Measurements from ENCODE around the gene RNF135. TPM values are rescaled to one million over a fixed set of nuclear protein-coding genes. Genes with fewer than 3 reads are reported as not detected.

RNF135 gene
- 20.1 and 31.0 TPM in 2 replicates for total RNA-seq (2022)
- percentile 73 among the genes with signal in this experiment for Bru-seq, nascent RNA
- BruChase-seq, experiment 1, labeled RNA remaining after a 6-hour chase = percentile 73 among the genes with signal in this experiment
- BruChase-seq, experiment 2, labeled RNA remaining after a 2-hour chase = percentile 75 among the genes with signal in this experiment
- long read RNA-seq, transcript RNF135-205 (6 exons, 2,098 nt) = minor isoform, 5 of 95 reads
- long read RNA-seq, transcript RNF135-202 (5 exons, 2,892 nt) = major isoform, 44 of 95 reads
- long read RNA-seq, transcript RNF135-201 (4 exons, 1,905 nt) = minor isoform, 14 of 95 reads
- long read RNA-seq, partial matches to known transcripts = 21 of 95 reads
- long read RNA-seq, other reads (novel, unspliced or antisense) = 11 of 95 reads

GRCh38 chr17:30970831-30971567 lies at the start of gene RNF135:
Gene RNF135 (plus strand): TSS chr17:30971039. CDS start chr17:30971074, 35 bp downstream.
- Mint-ChIP-seq H3K4me3 (ENCODE audit: unreplicated experiment) (peak within 1 kb of the TSS; percentile 99), H3K27ac (ENCODE audit: low read depth, unreplicated experiment) (peak within 1 kb of the TSS; percentile 99)
- CTCF ChIA-PET = interaction anchor here (0.6 to 2.1 kb wide), 8 partner anchors 14 to 540 kb away, joined by 3 to 8 read pairs (median 3); no protein-coding TSS in a partner anchor

GRCh38 chr17:30921544-30922196 lies 49.2 kb upstream of the RNF135 start, which contains the start of gene ADAP2:
Gene ADAP2 (plus strand): TSS chr17:30921945. CDS start chr17:30922015, 70 bp downstream.
- no TSS peak for BruUV-seq (replicated peaks)
- TF ChIP-seq CTCF (IDR thresholded peaks at IDR 0.05; ENCODE audit: unreplicated experiment) = no peak
- ChIA-PET POLR2A (interaction anchor here (0.7 to 1.3 kb wide), 4 partner anchors 17 to 50 kb away, joined by 3 read pairs; partner anchors contain the start of gene RNF135), CTCF (no interaction called here)
- Mint-ChIP-seq H3K4me3 (ENCODE audit: unreplicated experiment) (peak within 1 kb of the TSS; percentile 52), H3K27ac (ENCODE audit: low read depth, unreplicated experiment) (no peak within 1 kb of the TSS), H3K9me3 (ENCODE audit: unreplicated experiment) (no peaks in the 10 kb centered on the region), H3K36me3 (ENCODE audit: insufficient read depth, unreplicated experiment) (no peaks in the 10 kb centered on the region), H3K27me3 (ENCODE audit: insufficient read depth, unreplicated experiment) (peaks cover 46% of the 10 kb centered on the region), H3K4me1 (ENCODE audit: insufficient read depth, unreplicated experiment) (no peaks in the 10 kb centered on the region)
- intact Hi-C loops (cut with micrococcal nuclease) = no loop called here
- no peak for DNase-seq (ENCODE audit: unreplicated experiment)

More at GRCh38 chr17:30970831-30971567, at the start of gene RNF135:
- Mint-ChIP-seq H3K9me3 (ENCODE audit: unreplicated experiment) (no peaks in the 10 kb centered on the region), H3K4me1 (ENCODE audit: insufficient read depth, unreplicated experiment) (peaks cover 11% of the 10 kb centered on the region), H3K27me3 (ENCODE audit: insufficient read depth, unreplicated experiment) (no peaks in the 10 kb centered on the region), H3K36me3 (ENCODE audit: insufficient read depth, unreplicated experiment) (peaks cover 38% of the 10 kb centered on the region)
- intact Hi-C loops (cut with micrococcal nuclease) = loop anchor here (1.0 kb wide), 1 partner anchor 65 kb away; the partner anchor contains the start of gene TEFM
- peak; percentile 94 for DNase-seq (ENCODE audit: unreplicated experiment)
- POLR2A ChIA-PET = interaction anchor here (0.6 to 6.4 kb wide), 49 partner anchors 11 to 1198 kb away, joined by 3 to 108 read pairs (median 4); partner anchors contain the start of genes ADAP2, CPD, CRLF3 and EVI2B
- TF ChIP-seq CTCF (IDR thresholded peaks at IDR 0.05; ENCODE audit: unreplicated experiment) = no peak
- no TSS peak for BruUV-seq (replicated peaks)

- no TSS peak for BruUV-seq (replicated peaks)
- peaks cover 46% of the 10 kb centered on the region for H3K27me3 Mint-ChIP-seq (ENCODE audit: insufficient read depth, unreplicated experiment)
- no peaks in the 10 kb centered on the region for H3K9me3 Mint-ChIP-seq (ENCODE audit: unreplicated experiment)
- no peaks in the 10 kb centered on the region for H3K36me3 Mint-ChIP-seq (ENCODE audit: insufficient read depth, unreplicated experiment)
- H3K27ac Mint-ChIP-seq (ENCODE audit: low read depth, unreplicated experiment) = no peak overlapping the region
- no peaks in the 10 kb centered on the region for H3K4me1 Mint-ChIP-seq (ENCODE audit: insufficient read depth, unreplicated experiment)
- ChIA-PET POLR2A (interaction anchor here (0.6 to 1.8 kb wide), 4 partner anchors 16 to 1216 kb away, joined by 3 to 8 read pairs (median 3); partner anchors contain the start of genes RNF135 and TEFM), CTCF (no interaction called here)
- intact Hi-C loops (cut with micrococcal nuclease) = no loop called here
- peak overlapping the region; percentile 28 for H3K4me3 Mint-ChIP-seq (ENCODE audit: unreplicated experiment)
- no peak for TF ChIP-seq CTCF (IDR thresholded peaks at IDR 0.05; ENCODE audit: unreplicated experiment)
- DNase-seq (ENCODE audit: unreplicated experiment) = no peak
Measured at GRCh38 chr17:30922235-30923030, 48.4 kb upstream of the RNF135 start.

All from MCF 10A (cell line).